ENCODE data around the gene POLR1G. TPM values are rescaled to one million over a fixed set of nuclear protein-coding genes. Genes with fewer than 3 reads are reported as not detected.

POLR1G gene
- total RNA-seq, 2 experiments from 2014 or later: 0.16 to 0.28 TPM

- ChIA-PET POLR2A (no interaction called here), CTCF (no interaction called here)
- Mint-ChIP-seq H3K36me3 (ENCODE audit: low read depth) (no peaks in the 10 kb centered on the region), H3K27ac (no peak overlapping the region), H3K4me1 (ENCODE audit: low read depth) (peaks cover 7% of the 10 kb centered on the region), H3K4me3 (peak overlapping the region; percentile 78), H3K27me3 (no peaks in the 10 kb centered on the region), H3K9me3 (no peaks in the 10 kb centered on the region)
- intact Hi-C loops (cut with DNase I, micrococcal nuclease): no loop called here
- Histone ChIP-seq H3K9me3 (ENCODE audit: control insufficient read depth in 1 of 2, insufficient read depth in 1 of 2, low read length in 2 of 2) (no peaks in the 10 kb centered on the region), H3K4me1 (ENCODE audit: insufficient read depth, low read length) (peaks cover 26% of the 10 kb centered on the region), H3K4me3 (ENCODE audit: low read length) (no peak overlapping the region), H3K27ac (ENCODE audit: low read depth in 1 of 2, low read length in 2 of 2) (no peak overlapping the region), H3K27me3 (ENCODE audit: control insufficient read depth in 1 of 2, insufficient read depth in 2 of 2, low read length in 2 of 2) (no peaks in the 10 kb centered on the region), H3K36me3 (ENCODE audit: insufficient read depth, low read length) (peaks cover 4% of the 10 kb centered on the region)
- ATAC-seq (ENCODE audit: poor library complexity): no peak
- no peak for TF ChIP-seq CTCF (IDR thresholded peaks at IDR 0.05)
- peak in 1 of 14 experiments; percentile 20 for DNase-seq
Measured at GRCh38 chr19:45368737-45369340, 37.6 kb upstream of the POLR1G start.

GRCh38 chr19:45370410-45371204 is 35.8 kb upstream of the POLR1G start, which contains the start of gene ERCC2:
Gene ERCC2 (minus strand): TSS chr19:45370573. CDS start chr19:45370540, 33 bp downstream.
- no peaks in the 10 kb centered on the region for H3K27me3 ChIP-seq (ENCODE audit: control insufficient read depth in 1 of 2, insufficient read depth in 2 of 2, low read length in 2 of 2)
- ChIA-PET POLR2A (interaction anchor here (1.0 to 1.2 kb wide), 2 partner anchors 23 to 97 kb away, joined by 3 to 4 read pairs; partner anchors contain the start of gene FOSB), CTCF (interaction anchor here (0.6 to 1.1 kb wide), 3 partner anchors 32 to 115 kb away, joined by 3 to 4 read pairs (median 4); no protein-coding TSS in a partner anchor)
- peak within 1 kb of the TSS in 1 of 2 donors; percentile 78 for H3K27ac ChIP-seq (ENCODE audit: low read depth in 1 of 2, low read length in 2 of 2)
- peak within 1 kb of the TSS; percentile 88 for H3K4me3 Mint-ChIP-seq
- H3K36me3 ChIP-seq (ENCODE audit: insufficient read depth, low read length): no peaks in the 10 kb centered on the region
- peaks cover 26% of the 10 kb centered on the region for H3K4me1 ChIP-seq (ENCODE audit: insufficient read depth, low read length)
- no peaks in the 10 kb centered on the region for H3K9me3 Mint-ChIP-seq
- H3K9me3 ChIP-seq (ENCODE audit: control insufficient read depth in 1 of 2, insufficient read depth in 1 of 2, low read length in 2 of 2): no peaks in the 10 kb centered on the region
- peak within 1 kb of the TSS; percentile 88 for H3K27ac Mint-ChIP-seq
- H3K4me1 Mint-ChIP-seq (ENCODE audit: low read depth): peaks cover 7% of the 10 kb centered on the region
- H3K27me3 Mint-ChIP-seq: no peaks in the 10 kb centered on the region
- intact Hi-C loops (cut with DNase I, micrococcal nuclease): loop anchor here (1.0 to 2.0 kb wide), 3 partner anchors 36 to 192 kb away; partner anchors contain the start of genes POLR1G (in 2 of the 2), BLOC1S3 (in 1 of the 2) and TRAPPC6A (in 1 of the 2)
- H3K36me3 Mint-ChIP-seq (ENCODE audit: low read depth): no peaks in the 10 kb centered on the region
- DNase-seq: peak; percentile 99 to 100 (median 99)
- TF ChIP-seq CTCF (IDR thresholded peaks at IDR 0.05): no peak
- peak; percentile 99 for ATAC-seq (ENCODE audit: poor library complexity)
- H3K4me3 ChIP-seq (ENCODE audit: low read length): peak within 1 kb of the TSS; percentile 92

- intact Hi-C loops (cut with DNase I, micrococcal nuclease): no loop called here
- no peaks in the 10 kb centered on the region for H3K9me3 ChIP-seq (ENCODE audit: control insufficient read depth in 1 of 2, insufficient read depth in 1 of 2, low read length in 2 of 2)
- H3K36me3 Mint-ChIP-seq (ENCODE audit: low read depth): no peaks in the 10 kb centered on the region
- no peak overlapping the region for H3K4me3 ChIP-seq (ENCODE audit: low read length)
- H3K27ac Mint-ChIP-seq: no peak overlapping the region
- ChIA-PET POLR2A (no interaction called here), CTCF (no interaction called here)
- no peaks in the 10 kb centered on the region for H3K36me3 ChIP-seq (ENCODE audit: insufficient read depth, low read length)
- H3K4me3 Mint-ChIP-seq: no peak overlapping the region
- ATAC-seq (ENCODE audit: poor library complexity) (no peak), DNase-seq (no peak)
- no peaks in the 10 kb centered on the region for H3K9me3 Mint-ChIP-seq
- no peaks in the 10 kb centered on the region for H3K27me3 ChIP-seq (ENCODE audit: control insufficient read depth in 1 of 2, insufficient read depth in 2 of 2, low read length in 2 of 2)
- H3K4me1 Mint-ChIP-seq (ENCODE audit: low read depth): no peaks in the 10 kb centered on the region
- TF ChIP-seq CTCF (IDR thresholded peaks at IDR 0.05): no peak
- no peaks in the 10 kb centered on the region for H3K27me3 Mint-ChIP-seq
- H3K4me1 ChIP-seq (ENCODE audit: insufficient read depth, low read length): peaks cover 5% of the 10 kb centered on the region
- no peak overlapping the region for H3K27ac ChIP-seq (ENCODE audit: low read depth in 1 of 2, low read length in 2 of 2)
Measured at GRCh38 chr19:45376045-45376724, 30.3 kb upstream of the POLR1G start.
